Measurements from ENCODE around the gene BARHL1.

GRCh38 chr9:132579427-132579798, 3.0 kb upstream of the BARHL1 start:
- TF ChIP-seq POLR2AphosphoS5 (IDR thresholded peaks at IDR 0.05): no peak
- no peak for TF ChIP-seq CTCF (IDR thresholded peaks at IDR 0.05)

Measured in prostate gland (tissue), 2 donors.